AG09309 (cell line): ENCODE measurements around the gene SENP5.
A peak's percentile ranks its signal among the peaks of the same experiment; 100 is the strongest.

Experiments
- DNase-seq: peaks from one replicate; pipeline ENCODE4 v3.0.0-alpha.2; 2010; ENCODE audit warnings: low read depth
- H3K4me3 ChIP-seq: 2 replicates; pipeline ENCODE4 v1.5.1; 2011; ENCODE audit warnings: mild to moderate bottlenecking, low read depth, low read length, moderate library complexity; ENCODE audit not compliant: control insufficient read depth
- CTCF ChIP-seq: IDR thresholded peaks from 2 replicates; pipeline ENCODE4 v1.5.1; 2011; ENCODE audit warnings: mild to moderate bottlenecking, low read depth, low read length, inconsistent platforms; ENCODE audit not compliant: insufficient read depth, control insufficient read depth; ENCODE audit errors: missing control alignments

The SENP5 gene

DNA sequence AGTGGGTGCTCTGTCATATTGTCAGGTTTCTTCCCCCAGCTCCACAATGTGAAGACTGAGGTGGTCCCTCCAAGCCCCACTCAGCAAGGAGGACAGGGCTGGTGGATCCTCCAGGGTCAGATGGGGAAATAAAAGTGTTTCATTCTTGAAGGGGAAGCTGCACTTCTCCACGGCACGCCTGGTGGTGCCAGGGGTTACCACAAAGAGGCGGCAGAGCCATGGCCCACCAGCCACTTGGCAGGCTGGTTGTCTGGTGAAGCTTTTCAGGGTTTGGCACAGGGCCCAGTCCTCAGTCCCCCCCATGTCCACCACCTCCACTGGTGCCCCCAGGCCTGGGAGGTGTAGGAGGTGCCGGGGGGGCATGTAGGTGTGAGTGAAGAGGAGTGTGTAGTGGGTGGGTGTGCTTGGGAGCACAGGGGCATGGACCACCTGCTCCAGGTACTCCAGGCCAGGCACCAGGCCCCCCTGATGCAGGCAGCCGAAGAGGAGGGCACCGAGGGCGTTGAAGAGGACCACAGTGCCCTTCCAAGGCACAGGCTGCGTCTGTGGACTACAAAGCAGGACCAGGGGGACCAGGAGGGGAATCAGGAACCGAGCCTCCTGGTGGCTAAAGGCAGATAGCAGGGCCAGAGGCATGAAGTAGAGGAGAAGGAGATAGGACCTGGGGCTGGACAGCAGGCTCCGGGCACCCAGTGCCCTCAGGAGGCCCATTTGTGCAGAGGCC lies 79.6 kb downstream of the SENP5 start:
- H3K4me3 ChIP-seq = no peak overlapping the region
- TF ChIP-seq CTCF = peak; percentile 15
- no peak for DNase-seq

DNA sequence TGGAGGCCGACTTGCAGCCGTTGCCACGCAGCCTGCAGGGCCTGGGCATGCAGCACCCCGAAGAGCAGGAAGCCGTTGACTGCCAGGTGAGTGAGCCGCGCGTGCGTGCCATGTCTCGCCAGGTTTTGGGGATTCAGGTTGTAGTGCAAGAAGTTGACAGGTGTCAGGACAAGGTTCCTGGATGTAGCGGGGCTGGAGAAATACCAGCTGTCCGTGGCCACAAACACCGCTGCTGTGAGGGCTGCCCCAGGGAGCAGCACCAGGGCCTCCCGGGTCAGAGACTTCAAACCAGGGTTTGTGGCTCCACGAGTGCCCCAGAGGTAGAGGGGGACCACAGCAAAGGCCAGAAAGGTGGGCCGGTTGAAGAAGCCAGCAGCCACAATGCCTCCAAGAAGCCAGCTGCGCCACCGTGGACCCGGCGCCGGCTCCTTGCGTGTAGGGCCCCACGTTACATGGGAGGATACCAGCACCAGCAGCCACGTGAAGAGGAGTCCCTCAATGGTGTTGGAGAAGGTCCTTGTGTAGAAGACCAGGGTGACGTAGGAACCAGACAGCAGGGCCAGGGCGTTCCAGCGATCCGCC lies 80.2 kb downstream of the SENP5 start:
- no peak for DNase-seq
- TF ChIP-seq CTCF = no peak
- H3K4me3 ChIP-seq = no peak overlapping the region

GRCh38 chr3:196948442-196949284 lies 80.9 kb downstream of the SENP5 start:
- TF ChIP-seq CTCF = peak; percentile 18
- H3K4me3 ChIP-seq = no peak overlapping the region
- no peak for DNase-seq

DNA sequence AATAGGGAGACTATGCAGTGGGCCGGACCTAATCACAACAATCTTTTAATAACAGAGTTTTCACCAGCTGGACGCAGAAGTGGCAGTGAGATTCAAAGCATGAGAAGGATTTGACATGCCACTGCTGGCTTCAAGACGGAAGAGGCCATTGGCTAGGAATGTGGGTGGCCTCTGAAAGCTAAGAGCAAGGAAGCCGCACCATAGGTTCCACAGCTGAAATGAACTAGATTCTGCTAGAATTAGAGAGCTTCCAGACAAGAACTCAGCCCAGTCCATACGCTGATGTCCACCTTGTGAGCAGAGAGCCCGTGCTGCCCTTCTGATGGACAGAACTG lies 81.5 kb downstream of the SENP5 start:
- no peak overlapping the region for H3K4me3 ChIP-seq
- no peak for TF ChIP-seq CTCF
- no peak for DNase-seq

- TF ChIP-seq CTCF = no peak
- no peak for DNase-seq
Measured at GRCh38 chr3:196949750-196950149, 82.0 kb downstream of the SENP5 start.

DNA sequence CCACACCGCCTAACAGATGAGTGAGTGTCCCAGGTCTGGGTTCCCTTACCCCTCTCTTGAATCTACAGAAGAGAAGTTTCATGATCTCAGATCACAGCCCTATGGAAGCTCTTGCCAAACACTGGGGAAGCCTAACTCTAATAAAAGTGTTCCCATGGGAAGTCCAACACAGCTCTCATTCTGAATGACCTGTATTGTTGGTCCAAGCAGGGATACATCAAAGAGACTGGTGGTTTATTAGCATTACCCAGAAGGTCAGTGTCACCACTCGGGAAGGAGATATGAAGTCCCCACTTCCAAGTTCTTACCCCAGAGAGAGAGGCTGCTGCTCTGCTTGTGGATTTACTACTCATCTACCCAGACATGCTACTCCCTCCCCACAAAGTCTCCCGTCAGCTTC lies 83.7 kb downstream of the SENP5 start:
- no peak for DNase-seq
- no peak for TF ChIP-seq CTCF
- no peak overlapping the region for H3K4me3 ChIP-seq

More at GRCh38 chr3:196949750-196950149, 82.0 kb downstream of the SENP5 start:
- H3K4me3 ChIP-seq = no peak overlapping the region
